Measurements from ENCODE around the gene XKR3. TPM values are rescaled to one million over a fixed set of nuclear protein-coding genes. Genes with fewer than 3 reads are reported as not detected.

The XKR3 gene
- total and polyA plus RNA-seq, 2 donors (not counting 1 experiment from before 2014, with no cell fraction given), result not detected

- Histone ChIP-seq H4K20me1 (ENCODE audit: control insufficient read depth, insufficient read depth, low read length, poor library complexity, severe bottlenecking) (no peaks in the 10 kb centered on the region), H3K9me3 (ENCODE audit: control extremely low read depth in 1 of 3, control insufficient read depth in 2 of 3, insufficient read depth in 1 of 3, low read length in 2 of 3) (no peaks in the 10 kb centered on the region), H3K36me3 (replicated peaks in 1 of 2; ENCODE audit: control extremely low read depth in 1 of 2, control insufficient read depth in 1 of 2, extremely low read depth in 1 of 2, insufficient read depth in 2 of 2, low read length in 1 of 2) (no peaks in the 10 kb centered on the region), H2AFZ (ENCODE audit: insufficient read depth, low read depth, low read length, poor library complexity, severe bottlenecking) (no peak overlapping the region), H3K4me3 (ENCODE audit: control extremely low read depth in 1 of 5, extremely low read depth in 1 of 5, insufficient read depth in 1 of 5, low read depth in 2 of 5, low read length in 4 of 5) (no peak overlapping the region), H3K27ac (ENCODE audit: low read length in 2 of 2) (no peak overlapping the region), H3K4me1 (ENCODE audit: control insufficient read depth in 2 of 2, insufficient read depth in 2 of 2, low read length in 2 of 2) (no peaks in the 10 kb centered on the region), H3K27me3 (replicated peaks in 1 of 4; ENCODE audit: control extremely low read depth in 1 of 4, control insufficient read depth in 3 of 4, insufficient read depth in 4 of 4, low read length in 3 of 4) (no peaks in the 10 kb centered on the region), H3K9ac (ENCODE audit: low read length) (no peak overlapping the region), H3K79me2 (ENCODE audit: control insufficient read depth, insufficient read depth, low read length) (no peaks in the 10 kb centered on the region), H3K4me2 (replicated peaks; ENCODE audit: low read depth, low read length, poor library complexity, severe bottlenecking) (no peak overlapping the region)
- Mint-ChIP-seq H3K27ac (no peak overlapping the region), H3K4me3 (no peak overlapping the region), H3K4me1 (no peaks in the 10 kb centered on the region), H3K27me3 (peaks cover 7% of the 10 kb centered on the region), H3K9me3 (ENCODE audit: insufficient read depth) (no peaks in the 10 kb centered on the region)
- no peak for DNase-seq
- TF ChIP-seq, protein P1, sequence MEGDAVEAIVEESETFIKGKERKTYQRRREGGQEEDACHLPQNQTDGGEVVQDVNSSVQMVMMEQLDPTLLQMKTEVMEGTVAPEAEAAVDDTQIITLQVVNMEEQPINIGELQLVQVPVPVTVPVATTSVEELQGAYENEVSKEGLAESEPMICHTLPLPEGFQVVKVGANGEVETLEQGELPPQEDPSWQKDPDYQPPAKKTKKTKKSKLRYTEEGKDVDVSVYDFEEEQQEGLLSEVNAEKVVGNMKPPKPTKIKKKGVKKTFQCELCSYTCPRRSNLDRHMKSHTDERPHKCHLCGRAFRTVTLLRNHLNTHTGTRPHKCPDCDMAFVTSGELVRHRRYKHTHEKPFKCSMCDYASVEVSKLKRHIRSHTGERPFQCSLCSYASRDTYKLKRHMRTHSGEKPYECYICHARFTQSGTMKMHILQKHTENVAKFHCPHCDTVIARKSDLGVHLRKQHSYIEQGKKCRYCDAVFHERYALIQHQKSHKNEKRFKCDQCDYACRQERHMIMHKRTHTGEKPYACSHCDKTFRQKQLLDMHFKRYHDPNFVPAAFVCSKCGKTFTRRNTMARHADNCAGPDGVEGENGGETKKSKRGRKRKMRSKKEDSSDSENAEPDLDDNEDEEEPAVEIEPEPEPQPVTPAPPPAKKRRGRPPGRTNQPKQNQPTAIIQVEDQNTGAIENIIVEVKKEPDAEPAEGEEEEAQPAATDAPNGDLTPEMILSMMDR (IDR thresholded peaks at IDR 0.05), result no peak
- TF ChIP-seq EZH2 (IDR thresholded peaks at IDR 0.05; ENCODE audit: borderline replicate concordance, insufficient read depth, low read depth, low read length, poor library complexity, severe bottlenecking), result no peak
- ChIA-PET POLR2A (no interaction called here), CTCF (no interaction called here)
- no peak for ATAC-seq (ENCODE audit: low read depth)
- no CpG with 5 or more reads among the region's 3 CpGs for WGBS (ENCODE audit: insufficient coverage)
- intact Hi-C loops (cut with micrococcal nuclease), result no loop called here
These were observed 12.9 kb upstream of the XKR3 start for GRCh38 chr22:16838073-16838472.

DNA sequence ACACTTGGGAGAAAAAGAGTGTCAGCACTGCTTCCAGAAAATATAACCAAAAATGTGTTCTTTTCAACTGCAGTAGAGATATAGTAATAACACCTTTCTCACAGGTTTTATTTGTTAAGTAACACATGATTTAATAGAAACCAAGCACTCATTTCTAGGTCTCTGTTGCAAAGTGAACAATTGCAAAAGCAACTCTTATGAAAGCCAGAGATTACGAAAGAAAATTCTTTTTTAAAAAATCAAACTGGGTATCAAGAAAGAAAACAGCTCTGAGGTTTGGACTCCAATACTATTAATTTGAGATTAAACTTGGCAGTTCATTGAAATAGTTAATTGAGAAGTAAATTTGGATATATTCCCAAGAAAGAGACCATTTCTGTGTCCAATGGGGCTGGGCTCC lies 9.8 kb upstream of the XKR3 start:
- Histone ChIP-seq H2AFZ (ENCODE audit: insufficient read depth, low read depth, low read length, poor library complexity, severe bottlenecking) (no peak overlapping the region), H3K4me2 (replicated peaks; ENCODE audit: low read depth, low read length, poor library complexity, severe bottlenecking) (no peak overlapping the region), H3K27ac (ENCODE audit: low read length in 2 of 2) (no peak overlapping the region), H3K36me3 (replicated peaks in 1 of 2; ENCODE audit: control extremely low read depth in 1 of 2, control insufficient read depth in 1 of 2, extremely low read depth in 1 of 2, insufficient read depth in 2 of 2, low read length in 1 of 2) (no peaks in the 10 kb centered on the region), H4K20me1 (ENCODE audit: control insufficient read depth, insufficient read depth, low read length, poor library complexity, severe bottlenecking) (no peaks in the 10 kb centered on the region), H3K4me1 (ENCODE audit: control insufficient read depth in 2 of 2, insufficient read depth in 2 of 2, low read length in 2 of 2) (no peaks in the 10 kb centered on the region), H3K79me2 (ENCODE audit: control insufficient read depth, insufficient read depth, low read length) (no peaks in the 10 kb centered on the region), H3K4me3 (ENCODE audit: control extremely low read depth in 1 of 5, extremely low read depth in 1 of 5, insufficient read depth in 1 of 5, low read depth in 2 of 5, low read length in 4 of 5) (no peak overlapping the region), H3K27me3 (replicated peaks in 1 of 4; ENCODE audit: control extremely low read depth in 1 of 4, control insufficient read depth in 3 of 4, insufficient read depth in 4 of 4, low read length in 3 of 4) (no peaks in the 10 kb centered on the region), H3K9ac (ENCODE audit: low read length) (no peak overlapping the region), H3K9me3 (ENCODE audit: control extremely low read depth in 1 of 3, control insufficient read depth in 2 of 3, insufficient read depth in 1 of 3, low read length in 2 of 3) (no peaks in the 10 kb centered on the region)
- ChIA-PET CTCF (no interaction called here), POLR2A (no interaction called here)
- H3K4me1 Mint-ChIP-seq, result no peaks in the 10 kb centered on the region
- TF ChIP-seq, protein P1 (IDR thresholded peaks at IDR 0.05), result no peak
- TF ChIP-seq EZH2 (IDR thresholded peaks at IDR 0.05; ENCODE audit: borderline replicate concordance, insufficient read depth, low read depth, low read length, poor library complexity, severe bottlenecking), result no peak
- intact Hi-C loops (cut with micrococcal nuclease), result no loop called here
- H3K27me3 Mint-ChIP-seq, result peaks cover 7% of the 10 kb centered on the region
- no peak overlapping the region for H3K4me3 Mint-ChIP-seq
- ATAC-seq (ENCODE audit: low read depth) (no peak), DNase-seq (no peak)
- H3K9me3 Mint-ChIP-seq (ENCODE audit: insufficient read depth), result no peaks in the 10 kb centered on the region
- no CpG with 5 or more reads among the region's 1 CpG for WGBS (ENCODE audit: insufficient coverage)
- no peak overlapping the region for H3K27ac Mint-ChIP-seq

All from B cell (primary cell).